IMR-90 (cell line): ENCODE results near the gene CALN1. TPM values are rescaled to one million over a fixed set of nuclear protein-coding genes. Genes with fewer than 3 reads are reported as not detected.

Experiments
- ATAC-seq: fragments of 200-7000 bp; cut with Tn5 transposase; 2 replicates; pipeline ENCODE4 v1.9.1; 2020; ENCODE audit warnings: low read depth, mild to moderate bottlenecking, moderate library complexity
- BruUV-seq: library from RNA; stranded (reverse); fragments of 400-500 nt; replicated peaks from 2 replicates; lab custom pipeline; 2021; lab: Mats Ljungman, UMichigan
- CTCF ChIA-PET: fragments of 300-600 bp; formaldehyde crosslinking; extraction: SDS; loops from one replicate; lab custom pipeline; 2021; ENCODE audit warnings: antibody characterized with exemption; lab: Yijun Ruan, JAX
- POLR2A ChIA-PET: fragments of 300-600 bp; sonication (Branson Sonifier 250); formaldehyde crosslinking; loops from one replicate; lab custom pipeline; 2022; ENCODE audit warnings: antibody characterized with exemption; ENCODE audit not compliant: unreplicated experiment; lab: Charles Lee
- DNase-seq: peaks from one replicate; pipeline ENCODE4 v3.0.0; 2013
- H2AFZ ChIP-seq: replicated peaks from 2 replicates; pipeline ENCODE3; 2013; ENCODE audit warnings: low read length, mild to moderate bottlenecking; ENCODE audit not compliant: poor library complexity
- H2AK5ac ChIP-seq: 2 replicates; pipeline ENCODE4 v1.6.1; 2013; ENCODE audit warnings: low read depth, low read length, inconsistent platforms
- H2AK9ac ChIP-seq: replicated peaks from 2 replicates; pipeline ENCODE3; 2013; ENCODE audit warnings: mild to moderate bottlenecking, low read depth, low read length, moderate library complexity; ENCODE audit not compliant: poor library complexity
- H2BK120ac ChIP-seq: 2 replicates; pipeline ENCODE4 v1.6.1; 2013; ENCODE audit warnings: low read depth, low read length, inconsistent platforms
- H2BK15ac ChIP-seq: 3 replicates; pipeline ENCODE4 v1.6.1; 2013; ENCODE audit warnings: low read depth, low read length, inconsistent platforms
- H2BK20ac ChIP-seq: 2 replicates; pipeline ENCODE4 v1.6.1; 2013; ENCODE audit warnings: low read depth, mild to moderate bottlenecking, inconsistent platforms, low read length, moderate library complexity
- H2BK5ac ChIP-seq: 2 replicates; pipeline ENCODE4 v1.6.1; 2013; ENCODE audit warnings: mild to moderate bottlenecking, low read depth, low read length, inconsistent platforms; ENCODE audit not compliant: poor library complexity, severe bottlenecking
- H3K14ac ChIP-seq: replicated peaks from 2 replicates; pipeline ENCODE4 v1.6.1; 2013; ENCODE audit warnings: low read depth, low read length, inconsistent platforms
- H3K18ac ChIP-seq: 2 replicates; pipeline ENCODE4 v1.6.1; 2013; ENCODE audit warnings: low read depth, low read length, control low read depth
- H3K23ac ChIP-seq: 2 replicates; pipeline ENCODE4 v1.6.1; 2013; ENCODE audit warnings: low read depth, low read length, inconsistent platforms
- H3K27ac ChIP-seq: 2 replicates; pipeline ENCODE4 v1.5.1; 2013; ENCODE audit warnings: mild to moderate bottlenecking, control low read depth, low read length; ENCODE audit not compliant: insufficient read depth
- H3K27me3 ChIP-seq: 2 replicates; pipeline ENCODE4 v1.6.1; 2013; ENCODE audit warnings: low read length; ENCODE audit not compliant: control insufficient read depth, insufficient read depth
- H3K36me3 ChIP-seq: 2 replicates; pipeline ENCODE4 v1.6.1; 2013; ENCODE audit warnings: low read length, mixed read lengths; ENCODE audit not compliant: control insufficient read depth, insufficient read depth
- H3K4ac ChIP-seq: 2 replicates; pipeline ENCODE4 v1.6.1; 2013; ENCODE audit warnings: low read depth, low read length, inconsistent platforms
- H3K4me1 ChIP-seq: 2 replicates; pipeline ENCODE4 v1.6.1; 2013; ENCODE audit warnings: low read length, mixed read lengths; ENCODE audit not compliant: control insufficient read depth, insufficient read depth
- H3K4me2 ChIP-seq: 2 replicates; pipeline ENCODE4 v1.6.1; 2013; ENCODE audit warnings: low read depth, mild to moderate bottlenecking, control low read depth, low read length, moderate library complexity
- H3K4me3 ChIP-seq: 2 replicates; pipeline ENCODE4 v1.5.1; 2013; ENCODE audit warnings: low read depth, mild to moderate bottlenecking, control low read depth, low read length, moderate library complexity; ENCODE audit not compliant: insufficient read depth
- H3K56ac ChIP-seq: 2 replicates; pipeline ENCODE4 v1.6.1; 2013; ENCODE audit warnings: low read length, inconsistent platforms; ENCODE audit not compliant: insufficient read depth; ENCODE audit errors: extremely low read depth
- H3K79me1 ChIP-seq, 2 experiments: 2 replicates each; pipeline ENCODE4 v1.6.1; 2013; ENCODE audit warnings: low read length in 2 of 2, inconsistent platforms in 1 of 2, low read depth in 1 of 2
- H3K9ac ChIP-seq: 2 replicates; pipeline ENCODE4 v1.6.1; 2013; ENCODE audit warnings: low read depth, low read length, control low read depth
- H3K9me1 ChIP-seq: 2 replicates; pipeline ENCODE4 v1.6.1; 2013; ENCODE audit warnings: low read length, inconsistent platforms; ENCODE audit not compliant: insufficient read depth
- H3K9me3 ChIP-seq: 2 replicates; pipeline ENCODE4 v1.6.1; 2013; ENCODE audit warnings: low read length; ENCODE audit not compliant: control insufficient read depth, insufficient read depth
- H4K20me1 ChIP-seq: 2 replicates; pipeline ENCODE4 v1.6.1; 2013; ENCODE audit warnings: low read length, inconsistent platforms; ENCODE audit not compliant: insufficient read depth
- H4K5ac ChIP-seq: 2 replicates; pipeline ENCODE4 v1.6.1; 2013; ENCODE audit warnings: mild to moderate bottlenecking, low read depth, low read length, control low read depth
- H4K8ac ChIP-seq, 2 experiments: 2 replicates each; pipeline ENCODE4 v1.6.1; 2013; ENCODE audit warnings: low read depth in 2 of 2, low read length in 2 of 2, control low read depth in 1 of 2, inconsistent platforms in 1 of 2
- H4K91ac ChIP-seq: 2 replicates; pipeline ENCODE4 v1.6.1; 2013; ENCODE audit warnings: low read depth, low read length, inconsistent platforms; ENCODE audit not compliant: insufficient read depth
- ELK1 ChIP-seq: fragments of 150-350 bp; IDR thresholded peaks from 2 replicates; pipeline ENCODE4 v1.6.1; 2016; ENCODE audit warnings: low read depth, mild to moderate bottlenecking, low read length, moderate library complexity, borderline replicate concordance
- MAFK ChIP-seq: IDR thresholded peaks from 2 replicates; pipeline ENCODE4 v1.6.1; 2012; ENCODE audit warnings: low read depth, low read length, improper control_type of control experiment
- MAZ ChIP-seq: IDR thresholded peaks from 2 replicates; pipeline ENCODE4 v1.6.1; 2012; ENCODE audit warnings: low read depth, mild to moderate bottlenecking, low read length, improper control_type of control experiment, moderate library complexity, borderline replicate concordance
- MXI1 ChIP-seq: IDR thresholded peaks from 2 replicates; pipeline ENCODE4 v1.6.1; 2012; ENCODE audit warnings: low read depth, mild to moderate bottlenecking, low read length, moderate library complexity, borderline replicate concordance
- NFE2L2 ChIP-seq: fragments of 150-350 bp; IDR thresholded peaks from 2 replicates; pipeline ENCODE4 v1.6.1; 2016; ENCODE audit warnings: low read depth, mild to moderate bottlenecking, low read length
- POLR2A ChIP-seq: IDR thresholded peaks from 2 replicates; pipeline ENCODE4 v1.6.1; 2012; ENCODE audit warnings: mild to moderate bottlenecking, low read depth, low read length
- RAD21 ChIP-seq: IDR thresholded peaks from 2 replicates; pipeline ENCODE4 v1.6.1; 2012; ENCODE audit warnings: low read length, improper control_type of control experiment
- RCOR1 ChIP-seq: IDR thresholded peaks from 2 replicates; pipeline ENCODE4 v1.6.1; 2012; ENCODE audit warnings: mild to moderate bottlenecking, low read length, improper control_type of control experiment; ENCODE audit not compliant: insufficient replicate concordance
- RFX5 ChIP-seq: IDR thresholded peaks from 2 replicates; pipeline ENCODE4 v1.8.0; 2012; ENCODE audit warnings: low read depth, mild to moderate bottlenecking, low read length, moderate library complexity
- SMC3 ChIP-seq: fragments of 150-350 bp; IDR thresholded peaks from 2 replicates; pipeline ENCODE4 v1.6.1; 2016; ENCODE audit warnings: low read depth, mild to moderate bottlenecking, antibody characterized with exemption, low read length, moderate library complexity
- USF2 ChIP-seq: fragments of 150-350 bp; IDR thresholded peaks from 2 replicates; pipeline ENCODE4 v1.6.1; 2017; ENCODE audit warnings: mild to moderate bottlenecking, antibody characterized with exemption, low read length, low read depth
- WGBS, 2 experiments: methylation state at CpG; one replicate each; pipeline versions ENCODE4 v1.1.5 to v1.1.7; 2013; ENCODE audit warnings: missing lambda C conversion rate in 2 of 2; ENCODE audit not compliant: insufficient read length in 1 of 2; ENCODE audit errors: extremely low coverage in 2 of 2; 5-methylcytosine and 5-hydroxymethylcytosine counted together
- dilution Hi-C: fragments of 300-500 bp; cut with HindIII; formaldehyde crosslinking; loops from one replicate; pipeline ENCODE4 v1.14.3; 2018; ENCODE audit warnings: low sequenced_read_pairs; ENCODE audit not compliant: unreplicated experiment
- in situ Hi-C: fragments of 300-500 bp; cut with MboI; formaldehyde crosslinking; loops from 3 replicates; pipeline ENCODE4 v1.14.3; 2019; ENCODE audit warnings: low sequenced_read_pairs, inconsistent platforms, mixed read lengths
- intact Hi-C: fragments of 100-400 bp; cut with micrococcal nuclease; formaldehyde crosslinking; loops from 2 replicates; pipeline ENCODE4 v1.10.0; 2022
- polyA plus RNA-seq, 3 experiments: library from polyadenylated mRNA; depleted of rRNA; stranded (reverse); fragments of >200 nt; gene quantifications; 2 replicates each; pipeline ENCODE4 v1.2.3, GENCODE V29; 2012; ENCODE audit warnings: low replicate concordance in 1 of 3
- total RNA-seq: library from RNA; depleted of rRNA; stranded (reverse); fragments of >200 nt; gene quantifications from 2 replicates; pipeline ENCODE4 v1.2.3, GENCODE V29; 2012

CALN1 gene
- total and polyA plus RNA-seq, 2 of the 4 experiments (the other 2 are of a cell fraction) = not detected

GRCh38 chr7:72098807-72099580 lies 313.1 kb downstream of the CALN1 start:
- Histone ChIP-seq H3K18ac (no peak overlapping the region), H3K23ac (no peak overlapping the region), H4K8ac (no peak overlapping the region), H2BK120ac (no peak overlapping the region), H3K27me3 (no peaks in the 10 kb centered on the region), H3K4ac (no peak overlapping the region), H4K91ac (no peak overlapping the region), H4K20me1 (no peaks in the 10 kb centered on the region), H2BK15ac (no peak overlapping the region), H3K36me3 (no peaks in the 10 kb centered on the region), H3K4me1 (no peaks in the 10 kb centered on the region), H3K4me2 (no peak overlapping the region), H2AK9ac (no peak overlapping the region), H2BK20ac (no peak overlapping the region), H2AFZ (no peak overlapping the region), H4K5ac (no peak overlapping the region), H3K56ac (no peak overlapping the region), H3K9me1 (no peaks in the 10 kb centered on the region), H2AK5ac (no peak overlapping the region), H3K27ac (no peak overlapping the region), H3K9me3 (peaks cover 23% of the 10 kb centered on the region), H3K79me1 (no peaks in the 10 kb centered on the region), H3K9ac (no peak overlapping the region), H2BK5ac (no peak overlapping the region), H3K4me3 (no peak overlapping the region), H3K14ac (no peak overlapping the region)
- intact Hi-C loops (no loop called here), in situ Hi-C loops (no loop called here), dilution Hi-C loops (no loop called here)
- TF ChIP-seq MAFK (no peak), RAD21 (no peak), MAZ (no peak), POLR2A (no peak), RFX5 (no peak), SMC3 (no peak), RCOR1 (no peak), ELK1 (no peak), NFE2L2 (no peak), USF2 (no peak), MXI1 (no peak)
- ChIA-PET POLR2A (no interaction called here), CTCF (no interaction called here)
- DNase-seq (no peak), ATAC-seq (no peak)
- WGBS, 2 experiments = 67% methylated on average over 5 of the region's 16 CpGs; no CpG with 5 or more reads in 1 of the 2 experiments
- no TSS peak for BruUV-seq
